GM21515 (cell line): ENCODE results near the gene SSH2.

Source experiments
- ATAC-seq: cut with Tn5 transposase; IDR thresholded peaks from one replicate; pipeline ENCODE4 v1.9.1; 2021; ENCODE audit not compliant: unreplicated experiment

Gene SSH2

DNA sequence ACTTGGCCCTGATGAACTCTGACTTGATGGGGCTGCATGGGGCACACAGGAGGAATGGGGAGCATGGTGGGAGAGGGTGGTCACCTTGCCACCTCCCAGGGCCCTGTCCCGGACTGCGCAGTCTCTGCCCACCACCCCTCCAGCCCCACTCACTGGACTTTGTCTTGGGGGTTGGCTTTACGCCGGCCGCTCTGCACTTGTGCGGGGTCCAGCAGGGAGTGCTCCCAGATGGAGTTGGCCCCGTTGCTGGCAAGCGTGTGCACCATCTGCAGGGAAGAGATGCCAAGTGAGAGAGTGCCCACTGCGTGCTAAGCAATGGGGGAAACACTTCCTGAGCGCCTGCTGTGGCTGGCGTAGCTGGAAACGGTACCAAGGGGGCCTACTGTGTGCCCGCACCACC is 347.3 kb downstream of the SSH2 start:
- no peak for ATAC-seq

DNA sequence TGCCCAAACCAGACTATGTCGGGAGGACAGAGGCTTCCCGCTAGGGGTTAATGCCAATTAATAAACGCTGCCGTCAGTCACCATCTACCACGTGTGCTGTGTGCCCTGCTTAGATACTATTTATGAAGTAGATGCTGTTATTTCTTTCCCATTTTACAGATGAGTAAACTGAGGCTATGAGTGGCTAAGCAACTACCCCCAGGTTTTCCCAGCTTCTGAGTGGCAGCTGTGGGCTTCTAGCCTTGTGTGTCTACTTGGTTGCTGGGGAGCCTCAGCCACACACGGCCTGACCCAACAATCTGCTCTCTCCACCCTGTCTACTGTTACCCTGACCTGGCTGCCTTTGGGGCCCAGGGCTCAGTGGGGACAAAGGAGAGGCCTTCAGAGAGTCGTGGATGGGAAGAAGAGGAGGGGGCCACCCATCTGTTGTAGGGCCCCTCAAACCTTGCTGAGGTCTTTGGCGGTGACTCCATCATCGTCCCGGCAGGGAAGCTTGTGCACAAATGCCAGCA is 347.7 kb downstream of the SSH2 start:
- ATAC-seq: no peak

DNA sequence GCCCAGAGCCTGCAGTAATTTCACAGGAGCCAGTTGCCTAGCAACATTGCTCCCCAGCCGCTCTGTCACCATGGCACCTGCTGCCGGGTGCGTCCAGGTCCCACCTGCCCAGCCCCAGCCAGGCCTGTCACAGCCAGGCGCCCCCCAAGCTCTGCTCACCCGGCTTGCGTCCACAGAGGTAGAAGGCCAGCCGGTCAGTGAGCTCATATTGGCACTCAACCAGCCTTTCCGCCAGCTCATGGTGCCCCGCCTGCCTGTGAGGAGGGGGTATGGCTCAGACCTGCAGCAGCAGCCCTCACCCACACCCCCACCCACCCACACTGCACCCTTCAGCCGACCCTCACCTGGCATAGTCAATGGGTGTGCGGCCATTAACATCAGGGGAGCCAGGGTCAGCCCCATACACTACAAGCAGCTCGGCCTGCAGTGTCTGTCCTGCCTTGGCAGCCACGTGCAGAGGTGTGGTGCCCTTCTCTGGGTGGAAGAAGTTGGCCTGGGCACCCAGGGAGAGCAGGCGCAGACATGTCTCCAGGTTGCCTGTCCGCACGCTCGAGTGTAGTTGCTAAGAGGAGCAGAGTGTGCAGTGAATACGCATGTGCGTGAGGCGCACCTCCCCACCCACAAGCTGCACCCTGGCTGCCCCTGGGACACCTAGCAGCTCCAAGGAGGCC is 348.3 kb downstream of the SSH2 start:
- ATAC-seq: no peak

DNA sequence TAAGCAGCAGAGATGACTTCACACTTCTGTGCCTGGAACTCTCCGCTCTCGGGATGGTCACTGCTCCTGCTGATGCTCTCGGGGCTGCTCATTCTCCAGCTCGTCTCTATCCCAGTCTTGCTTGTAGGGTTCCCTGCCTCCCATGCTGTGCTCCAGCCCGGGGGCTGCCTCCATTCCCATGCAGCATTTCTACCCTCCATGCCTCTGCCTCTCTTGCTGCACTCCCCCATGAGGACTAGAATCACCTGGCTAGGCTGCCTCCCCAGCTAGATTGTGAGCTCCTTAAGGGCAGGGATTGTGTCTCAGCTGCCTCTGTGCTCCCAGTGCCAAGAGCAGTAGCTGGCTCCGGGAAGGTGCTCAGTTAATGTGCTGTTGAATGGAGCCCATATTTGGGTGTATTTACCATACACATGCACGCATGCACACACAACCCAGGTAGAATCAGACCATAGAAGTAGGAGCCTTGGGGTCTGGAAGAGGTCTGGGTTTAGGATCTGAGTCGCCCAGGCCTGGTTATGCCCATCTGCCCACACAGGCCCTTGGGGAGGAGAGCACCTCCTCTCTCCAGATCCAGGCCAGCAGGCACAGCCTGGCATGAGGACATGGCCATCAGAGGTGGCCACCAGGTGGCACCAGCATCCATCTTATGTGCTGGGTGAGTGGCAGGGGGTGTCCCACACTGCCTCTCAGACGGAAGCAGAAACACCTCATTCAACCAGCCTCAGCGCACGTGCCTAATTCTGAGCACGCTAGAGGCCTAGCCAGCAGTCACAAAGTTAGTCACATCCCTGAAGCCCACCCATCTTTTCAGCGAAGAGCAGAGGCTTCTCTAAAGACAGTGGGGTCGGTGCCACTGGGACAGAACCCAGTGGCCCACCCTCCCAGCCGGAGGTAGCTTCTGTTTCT is 349.9 kb downstream of the SSH2 start:
- no peak for ATAC-seq

DNA sequence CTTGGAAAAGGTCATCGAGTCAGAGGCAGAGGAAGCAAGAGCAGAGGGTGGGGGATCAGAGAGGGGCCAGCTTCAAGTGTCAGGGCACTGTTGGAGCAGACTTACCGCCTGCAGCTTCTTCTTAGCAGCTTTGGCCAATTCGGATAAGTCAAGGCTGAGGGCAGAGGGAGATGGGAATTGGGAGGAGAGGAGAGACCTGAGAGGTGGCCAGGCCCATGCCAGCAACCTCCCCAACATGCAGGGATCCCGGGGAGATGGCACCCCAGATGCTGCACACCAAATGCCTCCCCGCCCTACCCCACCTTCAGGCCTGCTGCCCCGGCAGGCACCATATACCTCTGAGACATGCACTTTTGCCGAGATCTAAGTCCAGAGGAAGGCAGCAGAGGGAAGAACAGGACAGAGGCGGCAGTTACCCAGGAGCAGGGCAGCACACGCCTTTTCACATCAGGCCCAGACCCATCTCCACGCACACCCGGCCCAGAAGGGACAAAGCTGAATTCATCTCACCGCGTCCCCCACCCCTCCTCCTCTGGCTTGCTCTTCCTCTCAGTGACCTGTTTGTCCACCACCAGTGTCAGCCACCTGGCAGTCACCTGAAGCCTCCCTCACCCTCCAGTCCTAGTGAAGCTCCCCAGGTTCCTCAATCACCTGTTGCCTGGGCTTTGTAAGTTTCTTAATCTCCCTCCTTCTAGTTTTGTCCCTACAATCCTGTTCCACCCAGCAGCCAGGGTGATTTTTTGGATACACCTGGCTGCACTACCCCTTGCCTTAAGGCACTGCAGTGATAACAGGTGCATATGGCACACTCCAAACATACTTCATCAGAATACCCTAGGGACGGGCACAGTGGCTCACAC is 351.2 kb downstream of the SSH2 start:
- ATAC-seq: no peak

DNA sequence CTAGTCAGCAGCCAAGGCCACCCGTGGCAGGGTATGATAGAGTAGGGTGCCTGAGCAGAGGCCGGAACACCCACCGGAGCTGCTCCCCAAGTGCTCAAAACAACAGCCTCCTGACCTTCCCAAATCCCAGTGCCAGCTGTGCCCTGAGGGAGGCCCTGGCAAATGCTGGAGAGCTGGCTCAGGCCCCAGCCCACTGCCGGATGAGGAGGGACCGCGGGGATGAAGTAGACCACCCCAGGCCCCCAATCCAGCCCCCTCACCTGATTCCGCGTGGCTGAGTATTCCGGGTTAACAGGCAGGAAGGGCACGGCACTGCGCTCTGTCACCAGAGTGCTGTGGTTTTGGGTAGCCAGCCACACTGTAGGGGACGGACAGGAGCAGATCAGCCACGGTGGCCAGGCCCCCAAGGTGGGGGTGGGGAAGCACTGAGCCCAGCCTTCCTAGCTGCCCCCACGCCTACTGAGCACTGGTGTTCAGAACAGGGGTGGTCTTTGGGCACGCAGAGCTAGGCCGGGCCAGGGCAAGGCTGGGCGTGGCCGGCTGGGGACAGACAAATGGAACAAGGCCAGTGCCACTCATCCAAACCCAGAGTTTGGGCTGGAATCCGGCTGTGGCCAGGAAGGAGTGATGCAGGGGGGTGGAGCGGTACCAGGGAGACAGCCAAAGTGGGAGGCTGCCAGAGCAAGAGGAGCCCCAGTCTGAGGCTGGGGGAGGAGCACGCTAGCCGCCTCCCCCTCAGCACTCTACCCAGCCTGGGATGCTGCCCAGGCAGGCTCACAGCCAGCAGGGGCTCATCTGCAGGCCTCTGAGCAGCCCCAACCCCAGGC is 352.4 kb downstream of the SSH2 start:
- no peak for ATAC-seq

DNA sequence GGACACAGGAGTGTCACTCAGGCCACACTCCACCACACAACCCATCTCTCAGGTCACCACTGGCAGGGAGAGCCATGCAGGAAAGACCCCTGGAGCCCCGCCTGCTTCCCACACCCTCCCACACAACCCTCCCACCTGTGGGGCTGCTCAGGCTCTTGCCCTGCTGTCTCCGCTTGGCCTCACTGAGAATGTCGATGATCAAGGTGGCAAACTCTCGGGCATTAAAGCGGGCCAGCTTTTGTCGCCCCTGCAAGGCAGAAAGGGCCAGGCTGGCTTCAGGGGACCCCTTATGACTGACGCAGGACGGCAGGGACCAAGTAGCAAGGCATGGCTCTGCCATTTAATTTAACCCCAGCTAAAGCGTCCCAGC is 353.0 kb downstream of the SSH2 start:
- no peak for ATAC-seq

DNA sequence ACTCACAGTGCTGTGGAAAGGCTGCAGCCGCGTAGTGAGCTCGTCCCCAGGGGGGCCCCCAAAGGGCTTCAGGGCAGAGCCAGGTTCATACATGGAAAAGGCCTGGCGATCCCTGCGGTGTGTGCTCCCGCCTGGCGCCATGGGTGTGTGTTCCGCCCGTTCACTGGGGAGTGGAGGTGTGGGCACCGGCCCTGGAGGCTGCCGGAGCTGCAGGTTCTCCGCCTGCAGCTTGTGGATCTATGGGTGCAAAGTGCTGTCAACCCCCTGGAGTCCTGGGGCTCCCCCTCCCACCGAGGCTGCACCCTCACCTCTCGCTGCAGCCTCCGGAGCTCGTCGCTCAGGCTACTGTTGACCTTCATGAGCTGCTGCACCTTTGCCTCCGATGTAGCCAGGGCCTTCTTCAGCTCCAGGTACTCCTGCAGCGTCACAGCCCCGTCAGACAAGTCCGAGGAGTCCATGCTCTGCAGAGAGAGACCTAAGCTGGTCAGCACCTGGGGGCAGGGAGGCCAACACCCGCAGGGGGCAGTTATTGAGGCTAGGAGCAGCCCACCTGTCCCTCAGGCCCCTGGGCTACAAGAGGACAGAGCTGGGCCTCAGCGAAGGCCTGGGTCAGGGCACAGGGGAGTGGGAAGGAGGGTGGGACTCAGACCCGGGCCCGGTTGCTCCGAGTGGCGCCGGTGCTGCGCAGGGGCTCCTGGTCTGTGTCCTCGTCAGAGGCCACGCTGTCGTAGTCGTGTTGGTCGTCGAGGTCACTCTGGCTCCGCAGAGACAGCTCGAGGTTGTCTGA is 353.6 kb downstream of the SSH2 start:
- no peak for ATAC-seq
